ENCODE data around the gene MGARP. TPM values are rescaled to one million over a fixed set of nuclear protein-coding genes. Genes with fewer than 3 reads are reported as not detected.
A peak's percentile ranks its signal among the peaks of the same experiment; 100 is the strongest.

Gene MGARP
- total and polyA plus RNA-seq, 2 experiments from 2014 or later = 2.4 to 4.1 TPM

DNA sequence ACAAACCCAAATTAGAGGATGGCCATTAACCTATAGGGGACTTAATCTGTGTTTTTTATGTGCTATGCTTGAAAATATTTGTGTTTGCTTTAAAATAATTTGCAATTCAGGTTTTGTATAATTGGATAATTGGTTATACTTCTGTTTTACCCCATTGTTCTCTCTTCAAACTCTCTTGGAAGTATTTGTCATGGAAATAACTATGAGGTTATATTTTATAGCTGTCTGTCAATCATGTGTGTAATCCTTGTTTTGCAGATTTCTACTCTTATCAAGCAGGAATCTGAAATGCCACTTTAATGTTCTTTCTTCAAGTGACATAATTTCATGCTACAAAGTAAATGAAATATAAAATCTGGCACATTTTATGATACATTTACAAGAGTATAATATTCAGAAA is 37.6 kb upstream of the MGARP start:
- Histone ChIP-seq H3K4me3 (no peak overlapping the region), H2AFZ (no peak overlapping the region), H3K79me2 (replicated peaks; ENCODE audit: insufficient read depth) (peaks cover 100% of the 10 kb centered on the region), H3K27ac (ENCODE audit: low read depth) (peak overlapping the region; percentile 8; the same call in 1 of the 2 replicates), H3K9me2 (ENCODE audit: insufficient read depth) (no peaks in the 10 kb centered on the region), H3K27me3 (ENCODE audit: insufficient read depth) (no peaks in the 10 kb centered on the region), H3K36me3 (ENCODE audit: insufficient read depth) (no peaks in the 10 kb centered on the region), H3K4me2 (no peak overlapping the region), H3F3A (replicated peaks; ENCODE audit: low read depth) (no peaks in the 10 kb centered on the region), H3K4me1 (ENCODE audit: insufficient read depth) (peaks cover 39% of the 10 kb centered on the region), H4K20me1 (replicated peaks; ENCODE audit: insufficient read depth) (peaks cover 47% of the 10 kb centered on the region)
- Mint-ChIP-seq H3K4me1 (peaks cover 50% of the 10 kb centered on the region), H3K9me3 (peaks cover 16% of the 10 kb centered on the region), H3K4me3 (no peak overlapping the region), H3K27me3 (ENCODE audit: insufficient read depth, low read depth, poor library complexity) (peaks cover 3% of the 10 kb centered on the region), H3K36me3 (ENCODE audit: low read depth) (peaks cover 35% of the 10 kb centered on the region), H3K27ac (peak overlapping the region; percentile 50; the same call in 1 of the 2 replicates)
- DNase-seq (ENCODE audit: low spot score) (no peak), ATAC-seq (no peak)
- TF ChIP-seq JUNB (IDR thresholded peaks at IDR 0.05; ENCODE audit: unreplicated experiment) (no peak), POLR2AphosphoS5 (IDR thresholded peaks at IDR 0.05; ENCODE audit: low read depth) (no peak), STAT1 (IDR thresholded peaks at IDR 0.05; ENCODE audit: unreplicated experiment) (no peak), EZH2phosphoT487 (IDR thresholded peaks at IDR 0.05; ENCODE audit: unreplicated experiment) (no peak), EZH2 (IDR thresholded peaks at IDR 0.05; ENCODE audit: low read depth, unreplicated experiment) (no peak), CREB1 (CRISPR knock-in tag; IDR thresholded peaks at IDR 0.05; ENCODE audit: low read depth) (no peak), NANOG (IDR thresholded peaks at IDR 0.05; ENCODE audit: borderline replicate concordance) (no peak), ZNF114 (CRISPR knock-in tag; IDR thresholded peaks at IDR 0.05) (no peak), ZNF331 (CRISPR knock-in tag; IDR thresholded peaks at IDR 0.05; ENCODE audit: low read depth) (no peak)
- TF ChIP-seq, protein P1, sequence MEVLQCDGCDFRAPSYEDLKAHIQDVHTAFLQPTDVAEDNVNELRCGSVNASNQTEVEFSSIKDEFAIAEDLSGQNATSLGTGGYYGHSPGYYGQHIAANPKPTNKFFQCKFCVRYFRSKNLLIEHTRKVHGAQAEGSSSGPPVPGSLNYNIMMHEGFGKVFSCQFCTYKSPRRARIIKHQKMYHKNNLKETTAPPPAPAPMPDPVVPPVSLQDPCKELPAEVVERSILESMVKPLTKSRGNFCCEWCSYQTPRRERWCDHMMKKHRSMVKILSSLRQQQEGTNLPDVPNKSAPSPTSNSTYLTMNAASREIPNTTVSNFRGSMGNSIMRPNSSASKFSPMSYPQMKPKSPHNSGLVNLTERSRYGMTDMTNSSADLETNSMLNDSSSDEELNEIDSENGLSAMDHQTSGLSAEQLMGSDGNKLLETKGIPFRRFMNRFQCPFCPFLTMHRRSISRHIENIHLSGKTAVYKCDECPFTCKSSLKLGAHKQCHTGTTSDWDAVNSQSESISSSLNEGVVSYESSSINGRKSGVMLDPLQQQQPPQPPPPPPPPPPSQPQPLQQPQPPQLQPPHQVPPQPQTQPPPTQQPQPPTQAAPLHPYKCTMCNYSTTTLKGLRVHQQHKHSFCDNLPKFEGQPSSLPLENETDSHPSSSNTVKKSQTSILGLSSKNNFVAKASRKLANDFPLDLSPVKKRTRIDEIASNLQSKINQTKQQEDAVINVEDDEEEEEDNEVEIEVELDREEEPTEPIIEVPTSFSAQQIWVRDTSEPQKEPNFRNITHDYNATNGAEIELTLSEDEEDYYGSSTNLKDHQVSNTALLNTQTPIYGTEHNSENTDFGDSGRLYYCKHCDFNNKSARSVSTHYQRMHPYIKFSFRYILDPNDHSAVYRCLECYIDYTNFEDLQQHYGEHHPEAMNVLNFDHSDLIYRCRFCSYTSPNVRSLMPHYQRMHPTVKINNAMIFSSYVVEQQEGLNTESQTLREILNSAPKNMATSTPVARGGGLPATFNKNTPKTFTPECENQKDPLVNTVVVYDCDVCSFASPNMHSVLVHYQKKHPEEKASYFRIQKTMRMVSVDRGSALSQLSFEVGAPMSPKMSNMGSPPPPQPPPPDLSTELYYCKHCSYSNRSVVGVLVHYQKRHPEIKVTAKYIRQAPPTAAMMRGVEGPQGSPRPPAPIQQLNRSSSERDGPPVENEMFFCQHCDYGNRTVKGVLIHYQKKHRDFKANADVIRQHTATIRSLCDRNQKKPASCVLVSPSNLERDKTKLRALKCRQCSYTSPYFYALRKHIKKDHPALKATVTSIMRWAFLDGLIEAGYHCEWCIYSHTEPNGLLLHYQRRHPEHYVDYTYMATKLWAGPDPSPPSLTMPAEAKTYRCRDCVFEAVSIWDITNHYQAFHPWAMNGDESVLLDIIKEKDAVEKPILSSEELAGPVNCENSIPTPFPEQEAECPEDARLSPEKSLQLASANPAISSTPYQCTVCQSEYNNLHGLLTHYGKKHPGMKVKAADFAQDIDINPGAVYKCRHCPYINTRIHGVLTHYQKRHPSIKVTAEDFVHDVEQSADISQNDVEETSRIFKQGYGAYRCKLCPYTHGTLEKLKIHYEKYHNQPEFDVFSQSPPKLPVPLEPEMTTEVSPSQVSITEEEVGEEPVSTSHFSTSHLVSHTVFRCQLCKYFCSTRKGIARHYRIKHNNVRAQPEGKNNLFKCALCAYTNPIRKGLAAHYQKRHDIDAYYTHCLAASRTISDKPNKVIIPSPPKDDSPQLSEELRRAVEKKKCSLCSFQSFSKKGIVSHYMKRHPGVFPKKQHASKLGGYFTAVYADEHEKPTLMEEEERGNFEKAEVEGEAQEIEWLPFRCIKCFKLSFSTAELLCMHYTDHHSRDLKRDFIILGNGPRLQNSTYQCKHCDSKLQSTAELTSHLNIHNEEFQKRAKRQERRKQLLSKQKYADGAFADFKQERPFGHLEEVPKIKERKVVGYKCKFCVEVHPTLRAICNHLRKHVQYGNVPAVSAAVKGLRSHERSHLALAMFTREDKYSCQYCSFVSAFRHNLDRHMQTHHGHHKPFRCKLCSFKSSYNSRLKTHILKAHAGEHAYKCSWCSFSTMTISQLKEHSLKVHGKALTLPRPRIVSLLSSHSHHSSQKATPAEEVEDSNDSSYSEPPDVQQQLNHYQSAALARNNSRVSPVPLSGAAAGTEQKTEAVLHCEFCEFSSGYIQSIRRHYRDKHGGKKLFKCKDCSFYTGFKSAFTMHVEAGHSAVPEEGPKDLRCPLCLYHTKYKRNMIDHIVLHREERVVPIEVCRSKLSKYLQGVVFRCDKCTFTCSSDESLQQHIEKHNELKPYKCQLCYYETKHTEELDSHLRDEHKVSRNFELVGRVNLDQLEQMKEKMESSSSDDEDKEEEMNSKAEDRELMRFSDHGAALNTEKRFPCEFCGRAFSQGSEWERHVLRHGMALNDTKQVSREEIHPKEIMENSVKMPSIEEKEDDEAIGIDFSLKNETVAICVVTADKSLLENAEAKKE (CRISPR knock-in tag; IDR thresholded peaks at IDR 0.05) = no peak
- TF ChIP-seq, protein P2, sequence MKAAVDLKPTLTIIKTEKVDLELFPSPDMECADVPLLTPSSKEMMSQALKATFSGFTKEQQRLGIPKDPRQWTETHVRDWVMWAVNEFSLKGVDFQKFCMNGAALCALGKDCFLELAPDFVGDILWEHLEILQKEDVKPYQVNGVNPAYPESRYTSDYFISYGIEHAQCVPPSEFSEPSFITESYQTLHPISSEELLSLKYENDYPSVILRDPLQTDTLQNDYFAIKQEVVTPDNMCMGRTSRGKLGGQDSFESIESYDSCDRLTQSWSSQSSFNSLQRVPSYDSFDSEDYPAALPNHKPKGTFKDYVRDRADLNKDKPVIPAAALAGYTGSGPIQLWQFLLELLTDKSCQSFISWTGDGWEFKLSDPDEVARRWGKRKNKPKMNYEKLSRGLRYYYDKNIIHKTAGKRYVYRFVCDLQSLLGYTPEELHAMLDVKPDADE (IDR thresholded peaks at IDR 0.05) = no peak
- TF ChIP-seq, protein P3, sequence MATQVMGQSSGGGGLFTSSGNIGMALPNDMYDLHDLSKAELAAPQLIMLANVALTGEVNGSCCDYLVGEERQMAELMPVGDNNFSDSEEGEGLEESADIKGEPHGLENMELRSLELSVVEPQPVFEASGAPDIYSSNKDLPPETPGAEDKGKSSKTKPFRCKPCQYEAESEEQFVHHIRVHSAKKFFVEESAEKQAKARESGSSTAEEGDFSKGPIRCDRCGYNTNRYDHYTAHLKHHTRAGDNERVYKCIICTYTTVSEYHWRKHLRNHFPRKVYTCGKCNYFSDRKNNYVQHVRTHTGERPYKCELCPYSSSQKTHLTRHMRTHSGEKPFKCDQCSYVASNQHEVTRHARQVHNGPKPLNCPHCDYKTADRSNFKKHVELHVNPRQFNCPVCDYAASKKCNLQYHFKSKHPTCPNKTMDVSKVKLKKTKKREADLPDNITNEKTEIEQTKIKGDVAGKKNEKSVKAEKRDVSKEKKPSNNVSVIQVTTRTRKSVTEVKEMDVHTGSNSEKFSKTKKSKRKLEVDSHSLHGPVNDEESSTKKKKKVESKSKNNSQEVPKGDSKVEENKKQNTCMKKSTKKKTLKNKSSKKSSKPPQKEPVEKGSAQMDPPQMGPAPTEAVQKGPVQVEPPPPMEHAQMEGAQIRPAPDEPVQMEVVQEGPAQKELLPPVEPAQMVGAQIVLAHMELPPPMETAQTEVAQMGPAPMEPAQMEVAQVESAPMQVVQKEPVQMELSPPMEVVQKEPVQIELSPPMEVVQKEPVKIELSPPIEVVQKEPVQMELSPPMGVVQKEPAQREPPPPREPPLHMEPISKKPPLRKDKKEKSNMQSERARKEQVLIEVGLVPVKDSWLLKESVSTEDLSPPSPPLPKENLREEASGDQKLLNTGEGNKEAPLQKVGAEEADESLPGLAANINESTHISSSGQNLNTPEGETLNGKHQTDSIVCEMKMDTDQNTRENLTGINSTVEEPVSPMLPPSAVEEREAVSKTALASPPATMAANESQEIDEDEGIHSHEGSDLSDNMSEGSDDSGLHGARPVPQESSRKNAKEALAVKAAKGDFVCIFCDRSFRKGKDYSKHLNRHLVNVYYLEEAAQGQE (IDR thresholded peaks at IDR 0.05; ENCODE audit: unreplicated experiment) = no peak
- TF ChIP-seq, protein P4, sequence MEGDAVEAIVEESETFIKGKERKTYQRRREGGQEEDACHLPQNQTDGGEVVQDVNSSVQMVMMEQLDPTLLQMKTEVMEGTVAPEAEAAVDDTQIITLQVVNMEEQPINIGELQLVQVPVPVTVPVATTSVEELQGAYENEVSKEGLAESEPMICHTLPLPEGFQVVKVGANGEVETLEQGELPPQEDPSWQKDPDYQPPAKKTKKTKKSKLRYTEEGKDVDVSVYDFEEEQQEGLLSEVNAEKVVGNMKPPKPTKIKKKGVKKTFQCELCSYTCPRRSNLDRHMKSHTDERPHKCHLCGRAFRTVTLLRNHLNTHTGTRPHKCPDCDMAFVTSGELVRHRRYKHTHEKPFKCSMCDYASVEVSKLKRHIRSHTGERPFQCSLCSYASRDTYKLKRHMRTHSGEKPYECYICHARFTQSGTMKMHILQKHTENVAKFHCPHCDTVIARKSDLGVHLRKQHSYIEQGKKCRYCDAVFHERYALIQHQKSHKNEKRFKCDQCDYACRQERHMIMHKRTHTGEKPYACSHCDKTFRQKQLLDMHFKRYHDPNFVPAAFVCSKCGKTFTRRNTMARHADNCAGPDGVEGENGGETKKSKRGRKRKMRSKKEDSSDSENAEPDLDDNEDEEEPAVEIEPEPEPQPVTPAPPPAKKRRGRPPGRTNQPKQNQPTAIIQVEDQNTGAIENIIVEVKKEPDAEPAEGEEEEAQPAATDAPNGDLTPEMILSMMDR (conservative IDR thresholded peaks at IDR 0.05; ENCODE audit: low read depth in 2 of 2) = no peak
